ENCODE measurements around the gene CBY3.
"Not testable (repeated sequence)": the region's sequence is repeated elsewhere in the genome, so short reads cannot be mapped to it uniquely, and the experiment has no call there.

The CBY3 gene

GRCh38 chr5:179661647-179662046 is 19.2 kb downstream of the CBY3 start:
- H3K27ac ChIP-seq (ENCODE audit: low read length); H3K4me3 ChIP-seq (ENCODE audit: low read depth in 1 of 2, low read length in 2 of 2); H3K4me1 ChIP-seq (ENCODE audit: control insufficient read depth in 1 of 2, insufficient read depth in 2 of 2, low read length in 2 of 2); H3K27me3 ChIP-seq (ENCODE audit: low read depth, low read length); H3K9me3 ChIP-seq (ENCODE audit: control insufficient read depth in 1 of 2, low read length in 2 of 2): not testable (repeated sequence)
- peaks cover 0 to 29% of the 10 kb centered on the region in 2 donors for H3K36me3 ChIP-seq (ENCODE audit: control insufficient read depth in 1 of 2, insufficient read depth in 2 of 2, low read length in 2 of 2)

GRCh38 chr5:179658179-179658856 is 22.5 kb downstream of the CBY3 start:
- H3K4me3 ChIP-seq (ENCODE audit: low read depth in 1 of 2, low read length in 2 of 2) = peak overlapping the region; percentile 72 to 81
- H3K4me1 ChIP-seq (ENCODE audit: control insufficient read depth in 1 of 2, insufficient read depth in 2 of 2, low read length in 2 of 2); H3K9me3 ChIP-seq (ENCODE audit: control insufficient read depth in 1 of 2, low read length in 2 of 2); H3K27me3 ChIP-seq (ENCODE audit: low read depth, low read length); H3K27ac ChIP-seq (ENCODE audit: low read length); H3K36me3 ChIP-seq (ENCODE audit: control insufficient read depth in 1 of 2, insufficient read depth in 2 of 2, low read length in 2 of 2): not testable (repeated sequence)

- not testable (repeated sequence) for H3K9me3 ChIP-seq (ENCODE audit: control insufficient read depth in 1 of 2, low read length in 2 of 2); H3K27ac ChIP-seq (ENCODE audit: low read length); H3K4me1 ChIP-seq (ENCODE audit: control insufficient read depth in 1 of 2, insufficient read depth in 2 of 2, low read length in 2 of 2); H3K27me3 ChIP-seq (ENCODE audit: low read depth, low read length); H3K36me3 ChIP-seq (ENCODE audit: control insufficient read depth in 1 of 2, insufficient read depth in 2 of 2, low read length in 2 of 2); H3K4me3 ChIP-seq (ENCODE audit: low read depth in 1 of 2, low read length in 2 of 2)
Measured at GRCh38 chr5:179657302-179658178, 23.3 kb downstream of the CBY3 start.

GRCh38 chr5:179653135-179653534 is 27.7 kb downstream of the CBY3 start:
- H3K9me3 ChIP-seq (ENCODE audit: control insufficient read depth in 1 of 2, low read length in 2 of 2); H3K4me3 ChIP-seq (ENCODE audit: low read depth in 1 of 2, low read length in 2 of 2); H3K27me3 ChIP-seq (ENCODE audit: low read depth, low read length); H3K4me1 ChIP-seq (ENCODE audit: control insufficient read depth in 1 of 2, insufficient read depth in 2 of 2, low read length in 2 of 2); H3K27ac ChIP-seq (ENCODE audit: low read length); H3K36me3 ChIP-seq (ENCODE audit: control insufficient read depth in 1 of 2, insufficient read depth in 2 of 2, low read length in 2 of 2): not testable (repeated sequence)

- H3K36me3 ChIP-seq (ENCODE audit: control insufficient read depth in 1 of 2, insufficient read depth in 2 of 2, low read length in 2 of 2); H3K4me3 ChIP-seq (ENCODE audit: low read depth in 1 of 2, low read length in 2 of 2); H3K4me1 ChIP-seq (ENCODE audit: control insufficient read depth in 1 of 2, insufficient read depth in 2 of 2, low read length in 2 of 2); H3K27me3 ChIP-seq (ENCODE audit: low read depth, low read length); H3K27ac ChIP-seq (ENCODE audit: low read length); H3K9me3 ChIP-seq (ENCODE audit: control insufficient read depth in 1 of 2, low read length in 2 of 2): not testable (repeated sequence)
Measured at GRCh38 chr5:179650245-179650644, 30.6 kb downstream of the CBY3 start.

GRCh38 chr5:179649166-179649703 is 31.6 kb downstream of the CBY3 start:
- H3K4me3 ChIP-seq (ENCODE audit: low read depth in 1 of 2, low read length in 2 of 2); H3K9me3 ChIP-seq (ENCODE audit: control insufficient read depth in 1 of 2, low read length in 2 of 2); H3K4me1 ChIP-seq (ENCODE audit: control insufficient read depth in 1 of 2, insufficient read depth in 2 of 2, low read length in 2 of 2); H3K27ac ChIP-seq (ENCODE audit: low read length); H3K27me3 ChIP-seq (ENCODE audit: low read depth, low read length); H3K36me3 ChIP-seq (ENCODE audit: control insufficient read depth in 1 of 2, insufficient read depth in 2 of 2, low read length in 2 of 2): not testable (repeated sequence)

GRCh38 chr5:179648410-179648809 is 32.4 kb downstream of the CBY3 start:
- H3K36me3 ChIP-seq (ENCODE audit: control insufficient read depth in 1 of 2, insufficient read depth in 2 of 2, low read length in 2 of 2) = no peaks in the 10 kb centered on the region
- no peaks in the 10 kb centered on the region for H3K9me3 ChIP-seq (ENCODE audit: control insufficient read depth in 1 of 2, low read length in 2 of 2)
- H3K4me1 ChIP-seq (ENCODE audit: control insufficient read depth in 1 of 2, insufficient read depth in 2 of 2, low read length in 2 of 2) = no peaks in the 10 kb centered on the region
- no peak overlapping the region for H3K4me3 ChIP-seq (ENCODE audit: low read depth in 1 of 2, low read length in 2 of 2)
- no peaks in the 10 kb centered on the region for H3K27me3 ChIP-seq (ENCODE audit: low read depth, low read length)
- no peak overlapping the region for H3K27ac ChIP-seq (ENCODE audit: low read length)

- not testable (repeated sequence) for H3K9me3 ChIP-seq (ENCODE audit: control insufficient read depth in 1 of 2, low read length in 2 of 2); H3K36me3 ChIP-seq (ENCODE audit: control insufficient read depth in 1 of 2, insufficient read depth in 2 of 2, low read length in 2 of 2); H3K27ac ChIP-seq (ENCODE audit: low read length); H3K4me1 ChIP-seq (ENCODE audit: control insufficient read depth in 1 of 2, insufficient read depth in 2 of 2, low read length in 2 of 2); H3K27me3 ChIP-seq (ENCODE audit: low read depth, low read length); H3K4me3 ChIP-seq (ENCODE audit: low read depth in 1 of 2, low read length in 2 of 2)
Measured at GRCh38 chr5:179644766-179645165, 36.1 kb downstream of the CBY3 start.

GRCh38 chr5:179643141-179643920 is 37.5 kb downstream of the CBY3 start:
- H3K9me3 ChIP-seq (ENCODE audit: control insufficient read depth in 1 of 2, low read length in 2 of 2); H3K36me3 ChIP-seq (ENCODE audit: control insufficient read depth in 1 of 2, insufficient read depth in 2 of 2, low read length in 2 of 2); H3K4me3 ChIP-seq (ENCODE audit: low read depth in 1 of 2, low read length in 2 of 2); H3K27me3 ChIP-seq (ENCODE audit: low read depth, low read length); H3K27ac ChIP-seq (ENCODE audit: low read length); H3K4me1 ChIP-seq (ENCODE audit: control insufficient read depth in 1 of 2, insufficient read depth in 2 of 2, low read length in 2 of 2): not testable (repeated sequence)

- H3K4me1 ChIP-seq (ENCODE audit: control insufficient read depth in 1 of 2, insufficient read depth in 2 of 2, low read length in 2 of 2); H3K36me3 ChIP-seq (ENCODE audit: control insufficient read depth in 1 of 2, insufficient read depth in 2 of 2, low read length in 2 of 2); H3K4me3 ChIP-seq (ENCODE audit: low read depth in 1 of 2, low read length in 2 of 2); H3K27me3 ChIP-seq (ENCODE audit: low read depth, low read length); H3K27ac ChIP-seq (ENCODE audit: low read length); H3K9me3 ChIP-seq (ENCODE audit: control insufficient read depth in 1 of 2, low read length in 2 of 2): not testable (repeated sequence)
Measured at GRCh38 chr5:179642626-179643025, 38.2 kb downstream of the CBY3 start.

- not testable (repeated sequence) for H3K27ac ChIP-seq (ENCODE audit: low read length); H3K9me3 ChIP-seq (ENCODE audit: control insufficient read depth in 1 of 2, low read length in 2 of 2); H3K4me1 ChIP-seq (ENCODE audit: control insufficient read depth in 1 of 2, insufficient read depth in 2 of 2, low read length in 2 of 2); H3K36me3 ChIP-seq (ENCODE audit: control insufficient read depth in 1 of 2, insufficient read depth in 2 of 2, low read length in 2 of 2); H3K27me3 ChIP-seq (ENCODE audit: low read depth, low read length); H3K4me3 ChIP-seq (ENCODE audit: low read depth in 1 of 2, low read length in 2 of 2)
Measured at GRCh38 chr5:179641745-179642144, 39.1 kb downstream of the CBY3 start.
